Non-pigmented ciliary epithelial cell (primary cell): ENCODE data around the gene IFT27.

Source experiments
- DNase-seq: peaks from one replicate; pipeline ENCODE4 v3.0.0-alpha.2; 2010; ENCODE audit warnings: low read depth

The IFT27 gene

GRCh38 chr22:36775964-36776669 is at the start of gene IFT27:
IFT27 (minus strand) TSS chr22:36776119; CDS start chr22:36775707, 412 bp downstream.
- peak; percentile 100 for DNase-seq

- DNase-seq: no peak
Measured at GRCh38 chr22:36824655-36825054, 48.7 kb upstream of the IFT27 start.

DNA sequence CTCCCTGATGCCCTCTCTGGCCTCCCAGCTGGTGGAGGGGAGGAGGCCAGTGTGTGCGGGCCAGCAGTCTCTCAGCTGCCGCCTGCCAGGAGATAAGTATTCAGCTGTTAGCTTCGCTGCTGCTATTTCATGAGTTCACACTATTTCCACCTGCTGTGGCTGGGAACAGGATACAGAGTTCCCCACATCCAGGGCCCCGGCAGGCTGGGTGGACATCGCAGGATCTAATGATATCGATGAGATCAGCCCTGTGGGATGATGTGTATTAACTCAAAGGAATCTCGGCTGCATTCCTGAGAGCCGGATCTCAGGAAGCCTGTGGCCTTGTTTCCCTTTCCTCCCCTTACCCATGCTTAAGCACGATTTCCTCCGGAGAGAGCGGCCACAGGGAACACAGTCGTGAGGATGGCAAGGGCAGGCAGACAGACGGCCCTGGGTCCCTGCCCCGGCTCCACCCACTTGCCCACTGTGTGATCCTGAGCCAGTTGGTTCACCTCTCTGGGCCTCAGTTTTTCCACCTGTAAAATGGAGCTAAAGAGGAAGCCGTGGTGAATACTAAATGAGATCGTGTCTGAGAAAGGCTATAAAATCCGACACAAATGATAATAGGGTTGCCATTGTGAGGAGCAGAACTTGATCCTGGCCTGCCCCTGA is 47.4 kb upstream of the IFT27 start:
- DNase-seq: peak; percentile 18

DNA sequence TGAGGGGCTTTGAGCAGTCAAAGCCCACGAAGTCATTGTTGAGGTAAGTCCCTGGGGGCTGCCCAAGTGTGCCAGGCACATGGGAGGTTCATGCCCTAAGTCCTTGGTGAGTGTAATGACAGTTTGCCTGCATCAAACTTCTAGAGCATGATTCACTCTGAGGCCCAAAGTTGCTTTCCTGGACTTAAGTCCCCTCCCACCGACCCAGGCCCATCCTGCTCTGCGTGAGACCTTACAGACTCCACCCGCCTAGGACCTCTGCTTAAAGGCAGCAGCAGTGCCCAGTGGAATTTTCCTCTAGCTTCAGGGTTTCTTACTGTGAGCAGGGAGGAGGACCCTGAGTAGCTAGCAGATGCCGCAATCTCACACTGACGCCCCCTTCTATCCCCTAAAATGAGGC is 46.7 kb upstream of the IFT27 start:
- DNase-seq: no peak

DNA sequence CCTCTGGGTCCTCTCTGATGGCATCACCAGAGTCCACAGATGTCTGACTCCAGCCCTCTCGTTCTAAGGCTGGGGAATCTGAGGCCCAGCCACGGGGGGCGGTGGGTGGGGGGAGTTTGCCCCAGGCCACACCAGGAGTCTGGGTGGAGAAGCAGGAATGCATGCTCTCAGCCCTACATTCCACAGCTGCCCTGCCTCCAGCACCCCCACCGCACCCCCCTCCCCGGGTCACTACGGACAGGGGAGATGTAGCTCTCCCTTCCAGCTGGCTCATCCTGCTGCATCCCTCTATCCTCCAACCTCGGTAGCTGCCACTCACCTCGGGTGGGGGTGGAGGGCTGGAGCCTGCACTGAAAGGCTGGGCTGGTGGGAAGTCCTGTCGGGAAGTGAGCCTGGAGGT is 43.2 kb upstream of the IFT27 start:
- no peak for DNase-seq

DNA sequence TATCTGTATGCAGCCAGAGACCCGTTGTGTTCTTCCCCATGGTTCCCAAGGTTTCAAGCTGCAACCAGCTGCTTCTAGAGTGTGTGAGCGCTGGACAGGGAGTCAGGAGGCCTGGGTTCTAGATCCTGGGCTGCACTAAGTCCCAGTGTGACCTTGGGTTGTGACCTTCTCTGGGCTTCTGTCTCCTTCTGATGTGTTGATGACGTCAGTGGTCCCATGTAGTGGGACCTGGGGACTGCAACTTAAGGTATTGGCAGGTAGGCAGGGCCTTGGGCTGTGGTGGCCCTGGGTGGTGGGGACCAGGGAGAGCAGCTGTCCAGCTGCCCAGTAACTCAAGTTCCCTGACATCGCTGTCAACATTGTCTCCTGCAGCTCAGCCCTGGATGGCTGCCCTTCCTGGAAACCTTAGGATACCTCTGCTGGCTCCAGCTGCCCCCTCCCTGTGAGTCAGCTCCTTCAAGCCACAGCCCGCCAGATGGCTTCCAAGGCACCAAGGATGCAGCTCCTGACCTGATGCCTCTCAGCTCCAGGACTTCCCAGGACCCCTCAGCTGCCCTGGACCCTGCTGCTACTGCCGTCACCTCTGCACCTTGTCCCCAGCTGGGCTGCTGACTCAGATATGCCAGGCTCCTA is 42.2 kb upstream of the IFT27 start:
- DNase-seq: no peak

GRCh38 chr22:36817525-36817848 is 41.6 kb upstream of the IFT27 start:
- DNase-seq: no peak

GRCh38 chr22:36816636-36817524 is 41.0 kb upstream of the IFT27 start, which contains the start of gene PVALB:
PVALB (minus strand) TSS chr22:36817035; CDS start chr22:36817005, 30 bp downstream.
- DNase-seq: no peak

DNA sequence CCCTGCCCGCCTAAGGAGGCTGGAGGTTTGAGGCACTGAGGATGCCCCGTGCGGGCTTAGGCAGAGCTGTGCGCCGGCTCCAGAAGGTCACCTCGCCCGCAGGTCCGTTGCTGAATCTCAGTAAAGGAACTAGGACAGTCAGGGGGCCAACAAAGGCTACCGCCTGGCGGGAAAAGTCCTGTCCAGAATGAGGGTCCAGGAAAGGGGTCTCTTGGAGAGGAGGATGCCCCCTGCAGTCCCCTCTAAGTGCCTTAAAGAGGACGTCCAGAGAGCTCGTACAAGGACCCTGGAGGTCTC is 40.4 kb upstream of the IFT27 start:
- no peak for DNase-seq

GRCh38 chr22:36815558-36816338 is 39.8 kb upstream of the IFT27 start:
- DNase-seq: no peak

DNA sequence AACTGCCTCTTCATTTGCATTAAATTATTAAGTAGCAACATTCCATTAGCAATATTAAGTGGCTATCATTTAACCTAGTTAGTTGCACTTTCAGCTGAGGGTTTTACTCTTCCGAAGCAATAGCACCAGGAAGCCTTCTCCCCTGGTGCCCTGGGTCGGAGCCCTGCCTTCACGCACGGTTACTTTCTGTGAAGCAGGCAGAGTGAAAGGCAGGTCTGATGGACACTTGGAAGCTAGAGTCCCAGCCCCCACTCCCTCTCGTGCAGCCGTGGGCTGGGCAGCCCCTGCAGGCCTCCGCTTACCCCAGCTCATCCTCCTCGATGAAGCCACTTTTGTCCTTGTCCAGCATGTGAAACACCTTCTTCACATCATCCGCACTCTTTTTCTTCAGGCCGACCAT is 38.9 kb upstream of the IFT27 start:
- no peak for DNase-seq

DNA sequence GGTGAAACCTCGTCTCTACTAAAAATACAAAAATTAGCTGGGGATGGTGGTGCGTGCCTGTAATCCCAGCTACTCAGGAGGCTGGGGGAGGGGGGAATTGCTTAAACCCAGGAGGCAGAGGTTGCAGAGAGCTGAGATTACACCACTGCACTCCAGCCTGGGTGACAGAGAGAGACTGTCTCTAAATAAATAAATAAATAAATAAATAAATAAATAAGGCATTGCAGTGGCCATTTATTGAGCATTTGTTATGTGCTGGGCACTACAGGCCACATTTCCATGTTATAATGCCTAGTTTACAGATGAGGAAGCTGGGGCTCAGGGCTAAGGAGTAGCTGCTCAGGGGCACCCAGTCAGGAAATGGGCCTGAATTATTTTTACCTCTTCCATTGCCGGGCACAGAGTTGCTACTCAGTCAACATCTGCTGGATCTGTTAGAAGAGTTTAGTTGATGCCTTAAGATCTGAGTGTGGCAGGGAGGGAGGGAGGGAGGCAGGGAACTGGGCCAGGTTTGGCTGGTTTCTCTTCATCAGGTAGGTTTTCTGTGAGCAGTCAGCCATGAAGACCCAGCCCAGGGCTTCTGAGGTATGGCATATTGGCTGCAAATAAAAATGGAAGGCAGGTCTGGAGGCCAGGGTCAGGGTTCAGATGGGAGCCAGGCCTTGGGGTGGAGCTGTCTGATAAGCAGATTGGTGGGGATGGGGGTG is 35.3 kb upstream of the IFT27 start:
- DNase-seq: no peak

GRCh38 chr22:36809351-36809750 is 33.4 kb upstream of the IFT27 start:
- DNase-seq: no peak

GRCh38 chr22:36808721-36809344 is 32.9 kb upstream of the IFT27 start:
- DNase-seq: no peak

DNA sequence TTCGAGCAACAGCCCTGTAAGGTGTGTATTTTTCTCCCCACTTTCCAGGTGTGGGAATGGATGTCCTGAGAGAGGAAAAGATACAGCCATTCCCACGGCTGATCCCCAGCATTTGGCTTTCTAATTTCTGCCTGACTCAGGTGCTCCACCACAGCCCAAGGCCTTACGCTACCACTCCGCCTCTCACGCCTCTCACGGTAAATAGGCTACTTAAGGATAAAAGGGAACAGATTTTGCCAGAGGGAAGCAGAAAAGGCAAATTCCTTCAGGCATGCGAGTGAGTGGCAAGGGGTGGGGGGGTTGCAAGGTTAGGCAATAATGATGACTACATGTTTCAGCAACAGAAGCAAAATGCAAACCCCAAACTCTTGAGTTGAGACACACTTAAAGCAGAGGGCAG is 31.7 kb upstream of the IFT27 start:
- no peak for DNase-seq

DNA sequence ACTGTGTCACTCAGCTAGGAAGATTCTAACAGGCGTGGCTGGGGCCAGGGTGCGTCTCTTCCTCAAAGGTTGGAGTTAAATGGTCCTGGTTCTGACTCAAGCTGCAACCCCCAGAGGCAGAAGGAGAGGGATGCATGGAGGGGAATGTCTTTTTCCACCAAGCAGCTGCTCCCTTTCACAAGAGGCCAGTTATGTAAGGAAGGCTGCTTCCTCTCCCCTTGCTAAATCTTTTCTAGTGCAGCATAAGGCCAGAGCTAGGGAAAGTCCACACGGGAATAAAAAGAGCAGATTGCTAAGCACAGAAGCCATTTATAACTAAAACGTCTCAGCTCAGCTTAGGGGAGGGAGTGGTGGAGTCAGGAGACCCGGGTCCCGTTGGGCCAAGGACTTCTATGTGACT is 30.9 kb upstream of the IFT27 start:
- no peak for DNase-seq

- DNase-seq: no peak
Measured at GRCh38 chr22:36803358-36803757, 27.4 kb upstream of the IFT27 start.

DNA sequence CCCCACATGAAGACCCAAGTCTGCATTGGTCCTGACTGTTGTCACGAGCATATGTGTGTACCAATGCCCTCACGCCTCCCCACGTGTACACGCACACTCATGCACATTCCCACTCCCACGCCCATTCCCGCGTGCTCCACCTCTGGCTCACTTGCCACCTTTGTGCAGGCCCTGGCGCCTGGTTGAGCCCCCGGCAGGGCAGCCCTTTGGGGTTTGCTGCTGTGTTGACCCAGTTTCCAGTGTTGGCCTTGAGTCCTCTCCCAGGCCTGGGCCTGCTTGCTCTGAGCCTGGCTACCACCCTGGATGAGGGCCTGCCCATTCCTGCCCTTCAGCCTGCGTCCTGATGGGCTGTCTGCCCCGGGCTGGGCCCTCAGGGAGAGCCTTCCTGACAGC is 22.8 kb upstream of the IFT27 start:
- no peak for DNase-seq

GRCh38 chr22:36797911-36798673 is 22.2 kb upstream of the IFT27 start:
- DNase-seq: no peak

GRCh38 chr22:36797374-36797773 is 21.5 kb upstream of the IFT27 start:
- DNase-seq: no peak
